HL-60/S4 treated with retinoic acid at 250 ng/mL for 4 days and 3 days (cell line): ENCODE measurements around the gene CASP12.

Experiments
- in situ Hi-C: fragments of 300-500 bp; cut with MboI; formaldehyde crosslinking; loops from 2 replicates; pipeline ENCODE4 v1.7.0; 2022; ENCODE audit warnings: low sequenced_read_pairs

CASP12 gene

GRCh38 chr11:104841185-104841584 lies 57.1 kb downstream of the CASP12 start:
- in situ Hi-C loops = no loop called here

GRCh38 chr11:104837969-104838639 lies 60.2 kb downstream of the CASP12 start:
- in situ Hi-C loops = no loop called here

DNA sequence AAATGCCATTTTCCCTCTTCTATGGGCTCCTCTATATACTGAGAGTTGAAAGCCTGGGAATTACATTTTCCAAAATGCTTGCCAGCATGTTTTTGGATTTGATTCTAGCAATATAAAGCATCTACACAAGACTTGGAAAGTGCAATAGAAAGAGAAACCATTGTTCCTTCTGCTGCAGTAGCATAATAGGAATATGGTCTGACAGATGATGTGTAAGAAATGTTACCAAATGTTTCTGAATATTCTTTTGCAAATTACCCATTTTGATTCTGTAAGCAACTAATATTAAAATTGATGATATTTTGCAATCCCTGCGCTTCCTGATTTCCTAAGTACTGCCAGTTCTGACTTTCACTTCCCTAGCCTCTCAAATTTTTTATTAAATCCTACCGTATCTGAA lies 61.6 kb downstream of the CASP12 start:
- in situ Hi-C loops = no loop called here
